Parathyroid adenoma (tissue), 2 donors: Measurements from ENCODE around the gene TOP1.
A peak's percentile ranks its signal among the peaks of the same experiment; 100 is the strongest.

ENCODE experiments used
- H2AFZ ChIP-seq: fragments of 300-600 bp; sonication (generic); one replicate; pipeline ENCODE4 v1.7.0; 2017; ENCODE audit warnings: antibody characterized with exemption, mild to moderate bottlenecking
- H3K27ac ChIP-seq: fragments of 300-600 bp; sonication (generic); one replicate; pipeline ENCODE4 v1.7.0; 2017
- H3K27me3 ChIP-seq: fragments of 300-600 bp; sonication (generic); one replicate; pipeline ENCODE4 v1.7.0; 2017; ENCODE audit warnings: low read length; ENCODE audit not compliant: control insufficient read depth, insufficient read depth
- H3K36me3 ChIP-seq: fragments of 300-600 bp; sonication (generic); one replicate; pipeline ENCODE4 v1.7.0; 2017; ENCODE audit warnings: low read length; ENCODE audit not compliant: control insufficient read depth, insufficient read depth
- H3K4me1 ChIP-seq: fragments of 300-600 bp; sonication (generic); one replicate; pipeline ENCODE4 v1.7.0; 2017; ENCODE audit warnings: control low read depth
- H3K4me2 ChIP-seq: fragments of 300-600 bp; sonication (generic); one replicate; pipeline ENCODE4 v1.7.0; 2017; ENCODE audit warnings: low read length
- H3K4me3 ChIP-seq: fragments of 300-600 bp; sonication (generic); one replicate; pipeline ENCODE4 v1.7.0; 2017; ENCODE audit warnings: low read depth, low read length
- H3K79me2 ChIP-seq: fragments of 300-600 bp; sonication (generic); one replicate; pipeline ENCODE4 v1.7.0; 2017; ENCODE audit warnings: control low read depth
- H3K9ac ChIP-seq: fragments of 300-600 bp; sonication (generic); one replicate; pipeline ENCODE4 v1.7.0; 2017; ENCODE audit warnings: mild to moderate bottlenecking
- H3K9me3 ChIP-seq: fragments of 300-600 bp; sonication (generic); one replicate; pipeline ENCODE4 v1.7.0; 2017; ENCODE audit warnings: low read length; ENCODE audit not compliant: control insufficient read depth
- CTCF ChIP-seq: fragments of 300-600 bp; sonication (generic); IDR thresholded peaks from one replicate; pipeline ENCODE4 v1.7.0; 2017; ENCODE audit warnings: antibody characterized with exemption, mild to moderate bottlenecking
- donor health status: primary hyperparathyroidism.

TOP1 gene

GRCh38 chr20:41155261-41155660 is 126.6 kb downstream of the TOP1 start:
- no peak for TF ChIP-seq CTCF
- H3K27me3 ChIP-seq: no peaks in the 10 kb centered on the region
- peaks cover 33% of the 10 kb centered on the region for H3K4me1 ChIP-seq
- H3K9me3 ChIP-seq: no peaks in the 10 kb centered on the region
- H3K9ac ChIP-seq: no peak overlapping the region
- peaks cover 60% of the 10 kb centered on the region for H3K79me2 ChIP-seq
- peak overlapping the region; percentile 11 for H3K27ac ChIP-seq
- no peak overlapping the region for H3K4me3 ChIP-seq
- H2AFZ ChIP-seq: no peak overlapping the region
- H3K36me3 ChIP-seq: no peaks in the 10 kb centered on the region
- no peak overlapping the region for H3K4me2 ChIP-seq

GRCh38 chr20:41158082-41158625 is 129.5 kb downstream of the TOP1 start:
- no peaks in the 10 kb centered on the region for H3K36me3 ChIP-seq
- H3K9ac ChIP-seq: no peak overlapping the region
- H3K4me1 ChIP-seq: peaks cover 36% of the 10 kb centered on the region
- no peaks in the 10 kb centered on the region for H3K27me3 ChIP-seq
- TF ChIP-seq CTCF: no peak
- no peak overlapping the region for H3K4me2 ChIP-seq
- H2AFZ ChIP-seq: no peak overlapping the region
- no peaks in the 10 kb centered on the region for H3K9me3 ChIP-seq
- no peak overlapping the region for H3K27ac ChIP-seq
- peaks cover 40% of the 10 kb centered on the region for H3K79me2 ChIP-seq
- H3K4me3 ChIP-seq: no peak overlapping the region

GRCh38 chr20:41159547-41159946 is 130.9 kb downstream of the TOP1 start:
- Histone ChIP-seq H3K4me1 (peaks cover 36% of the 10 kb centered on the region), H3K27ac (peak overlapping the region; percentile 39), H3K4me2 (peak overlapping the region; percentile 45), H2AFZ (no peak overlapping the region), H3K9ac (no peak overlapping the region), H3K4me3 (no peak overlapping the region), H3K9me3 (no peaks in the 10 kb centered on the region), H3K36me3 (no peaks in the 10 kb centered on the region), H3K79me2 (peaks cover 29% of the 10 kb centered on the region), H3K27me3 (no peaks in the 10 kb centered on the region)
- TF ChIP-seq CTCF: no peak

GRCh38 chr20:41160686-41161085 is 132.1 kb downstream of the TOP1 start:
- Histone ChIP-seq H3K9me3 (no peaks in the 10 kb centered on the region), H3K9ac (no peak overlapping the region), H3K4me2 (no peak overlapping the region), H3K4me3 (no peak overlapping the region), H3K79me2 (peaks cover 19% of the 10 kb centered on the region), H2AFZ (no peak overlapping the region), H3K4me1 (peaks cover 24% of the 10 kb centered on the region), H3K36me3 (no peaks in the 10 kb centered on the region), H3K27ac (no peak overlapping the region), H3K27me3 (no peaks in the 10 kb centered on the region)
- TF ChIP-seq CTCF: no peak

- no peak overlapping the region for H3K4me2 ChIP-seq
- H3K9ac ChIP-seq: no peak overlapping the region
- H3K9me3 ChIP-seq: no peaks in the 10 kb centered on the region
- no peak for TF ChIP-seq CTCF
- H2AFZ ChIP-seq: no peak overlapping the region
- peaks cover 12% of the 10 kb centered on the region for H3K79me2 ChIP-seq
- H3K27me3 ChIP-seq: no peaks in the 10 kb centered on the region
- no peaks in the 10 kb centered on the region for H3K36me3 ChIP-seq
- H3K27ac ChIP-seq: no peak overlapping the region
- H3K4me1 ChIP-seq: peaks cover 23% of the 10 kb centered on the region
- no peak overlapping the region for H3K4me3 ChIP-seq
Measured at GRCh38 chr20:41161886-41162285, 133.3 kb downstream of the TOP1 start.
